Endothelial cell of umbilical vein (primary cell): ENCODE results near the gene ARHGEF9. TPM values are rescaled to one million over a fixed set of nuclear protein-coding genes. Genes with fewer than 3 reads are reported as not detected.
"Not testable (repeated sequence)": the region's sequence is repeated elsewhere in the genome, so short reads cannot be mapped to it uniquely, and the experiment has no call there.

Source experiments
- BruUV-seq: library from RNA; stranded (reverse); fragments of 400-500 nt; replicated peaks from 2 replicates; lab custom pipeline; 2021; lab: Mats Ljungman, UMichigan
- CTCF ChIA-PET: fragments of 300-600, 350-600 bp; sonication (Branson Sonifier 250); formaldehyde crosslinking; loops from one replicate; lab custom pipeline; 2021; ENCODE audit warnings: antibody characterized with exemption, inconsistent platforms; lab: Charles Lee
- POLR2A ChIA-PET: fragments of 300-600, 350-600 bp; sonication (Branson Sonifier 250); formaldehyde crosslinking; loops from one replicate; lab custom pipeline; 2021; ENCODE audit warnings: antibody characterized with exemption, inconsistent platforms; lab: Charles Lee
- DNase-seq: peaks from one replicate; pipeline ENCODE4 v3.0.0-alpha.2; 2011; ENCODE audit warnings: low read depth, low spot score
- FAIRE-seq: peaks from 2 replicates; lab custom pipeline; 2011; peaks lifted over from hg19 to GRCh38; lab: Jason Lieb, UNC
- H2AFZ ChIP-seq: 2 replicates; pipeline ENCODE4 v1.6.0; 2012; ENCODE audit warnings: low read depth, low read length, control low read depth, inconsistent platforms
- H3K27ac ChIP-seq: 2 replicates; pipeline ENCODE4 v1.5.1; 2011; ENCODE audit warnings: low read depth, mild to moderate bottlenecking, control low read depth, low read length, moderate library complexity; ENCODE audit not compliant: insufficient read depth
- H3K27me3 ChIP-seq, 2 experiments: 2 replicates each; pipeline versions ENCODE4 v1.6.0 to v1.6.1; 2011; ENCODE audit warnings: low read length in 2 of 2, mixed read lengths in 1 of 2; ENCODE audit not compliant: control insufficient read depth in 2 of 2, insufficient read depth in 2 of 2
- H3K36me3 ChIP-seq, 2 experiments: 2 replicates in 1 of 2; 3 replicates in 1 of 2; pipeline ENCODE4 v1.5.1; 2011; ENCODE audit warnings: low read length in 2 of 2, mild to moderate bottlenecking in 1 of 2, moderate library complexity in 1 of 2; ENCODE audit not compliant: control insufficient read depth in 2 of 2, insufficient read depth in 2 of 2; ENCODE audit errors: extremely low read depth in 1 of 2
- H3K4me1 ChIP-seq: 3 replicates; pipeline ENCODE4 v1.5.1; 2011; ENCODE audit warnings: mild to moderate bottlenecking, low read length; ENCODE audit not compliant: control insufficient read depth, insufficient read depth; ENCODE audit errors: extremely low read depth
- H3K4me2 ChIP-seq: 2 replicates; pipeline ENCODE4 v1.6.1; 2011; ENCODE audit warnings: low read length, control low read depth, mixed read lengths; ENCODE audit not compliant: insufficient read depth
- H3K4me3 ChIP-seq, 3 experiments: fragments of 200-600 bp in 1 of 3; sonication (generic), shearing (Covaris generic) in 1 of 3; replicated peaks in 1 of 3; 2 replicates each; pipeline ENCODE4 v1.5.1; 2011 to 2016; ENCODE audit warnings: control low read depth in 3 of 3, low read length in 3 of 3, mild to moderate bottlenecking in 2 of 3, inconsistent platforms in 1 of 3, low read depth in 1 of 3, moderate library complexity in 1 of 3; ENCODE audit not compliant: insufficient read depth in 1 of 3
- H3K79me2 ChIP-seq: 2 replicates; pipeline ENCODE4 v1.6.0; 2012; ENCODE audit warnings: low read length, inconsistent platforms; ENCODE audit not compliant: control insufficient read depth, insufficient read depth
- H3K9ac ChIP-seq: replicated peaks from 2 replicates; pipeline ENCODE3; 2011; ENCODE audit warnings: low read length, control low read depth; ENCODE audit not compliant: insufficient read depth; ENCODE audit errors: extremely low read depth
- H3K9me1 ChIP-seq: replicated peaks from 3 replicates; pipeline ENCODE4 v1.6.0; 2011; ENCODE audit warnings: mild to moderate bottlenecking, low read length; ENCODE audit not compliant: control insufficient read depth, insufficient read depth; ENCODE audit errors: extremely low read depth
- H3K9me3 ChIP-seq: replicated peaks from 2 replicates; pipeline ENCODE4 v1.5.1; 2012; ENCODE audit warnings: low read length, inconsistent platforms; ENCODE audit not compliant: control insufficient read depth, insufficient read depth
- H4K20me1 ChIP-seq: replicated peaks from 2 replicates; pipeline ENCODE3; 2011; ENCODE audit warnings: mild to moderate bottlenecking, low read length; ENCODE audit not compliant: control insufficient read depth, insufficient read depth; ENCODE audit errors: extremely low read depth
- CTCF ChIP-seq, 2 donors: IDR thresholded peaks; 1 replicate in 1 of 2; 2 replicates in 1 of 2; pipeline ENCODE4 v1.5.1; 2011; ENCODE audit warnings: low read length in 2 of 2, mild to moderate bottlenecking in 2 of 2, moderate library complexity in 2 of 2, control low read depth in 1 of 2, inconsistent platforms in 1 of 2, low read depth in 1 of 2; ENCODE audit not compliant: insufficient read depth in 1 of 2; ENCODE audit errors: extremely low read depth in 1 of 2
- EZH2 ChIP-seq: IDR thresholded peaks from 2 replicates; pipeline ENCODE4 v1.6.1; 2012; ENCODE audit warnings: borderline replicate concordance, low read depth, mild to moderate bottlenecking, moderate library complexity, low read length, inconsistent platforms; ENCODE audit not compliant: severe bottlenecking
- FOS ChIP-seq: IDR thresholded peaks from 2 replicates; pipeline ENCODE4 v1.6.1; 2011; ENCODE audit warnings: mild to moderate bottlenecking, low read length, moderate library complexity, borderline replicate concordance; ENCODE audit not compliant: insufficient read depth
- GATA2 ChIP-seq: IDR thresholded peaks from 2 replicates; pipeline ENCODE4 v1.7.0; 2011; ENCODE audit warnings: low read depth, mild to moderate bottlenecking, moderate library complexity, mixed read lengths, low read length; ENCODE audit not compliant: insufficient read length, insufficient read depth
- JUN ChIP-seq: IDR thresholded peaks from 2 replicates; pipeline ENCODE4 v1.6.1; 2011; ENCODE audit warnings: borderline replicate concordance, low read depth; ENCODE audit not compliant: insufficient read length, insufficient read depth
- MAX ChIP-seq: IDR thresholded peaks from 2 replicates; pipeline ENCODE4 v1.6.1; 2011; ENCODE audit not compliant: insufficient read depth, insufficient read length
- MYC ChIP-seq: IDR thresholded peaks from one replicate; pipeline ENCODE4 v1.6.1; 2011; ENCODE audit warnings: mild to moderate bottlenecking, low read depth, low read length
- POLR2A ChIP-seq: IDR thresholded peaks from 2 replicates; pipeline ENCODE4 v1.6.1; 2012; ENCODE audit warnings: low read depth, mild to moderate bottlenecking, control low read depth, low read length
- POLR2AphosphoS5 ChIP-seq: IDR thresholded peaks from 2 replicates; pipeline ENCODE4 v1.6.1; 2012; ENCODE audit warnings: low read depth, mild to moderate bottlenecking, control low read depth, low read length, moderate library complexity; ENCODE audit not compliant: insufficient read depth
- dilution Hi-C: fragments of 300-500 bp; cut with MboI; formaldehyde crosslinking; loops from one replicate; pipeline ENCODE4 v1.15.0; 2019; ENCODE audit warnings: low sequenced_read_pairs; ENCODE audit not compliant: extremely low pct_ligation_motif_present
- intact Hi-C: fragments of 100-400 bp; cut with micrococcal nuclease; formaldehyde crosslinking; loops from one replicate; pipeline ENCODE4 v1.10.0; 2022
- polyA plus RNA-seq, 4 experiments: library from polyadenylated mRNA; depleted of rRNA in 3 of 4; stranded (reverse) in 3 of 4; unstranded in 1 of 4; fragments of >200 nt; gene quantifications; 2 replicates each; pipeline versions ENCODE4 v1.2.1 to v1.2.3, GENCODE V29; 2011 to 2012; ENCODE audit warnings: missing spikeins in 1 of 4
- total RNA-seq: library from RNA; stranded (reverse); gene quantifications from 2 replicates; pipeline ENCODE4 v1.2.3, GENCODE V29; 2021

The ARHGEF9 gene
- total and polyA plus RNA-seq, 2 donors (not counting 3 experiments of a cell fraction or from before 2014, with no cell fraction given) = 6.5 to 12.9 TPM

- intact Hi-C loops = no loop called here
- no peak overlapping the region for H3K4me3 ChIP-seq
- H3K27ac ChIP-seq = no peak overlapping the region
- H3K9me1 ChIP-seq = no peaks in the 10 kb centered on the region
- ChIA-PET POLR2A (no interaction called here), CTCF (no interaction called here)
- no peaks in the 10 kb centered on the region for H3K4me1 ChIP-seq
- TF ChIP-seq POLR2AphosphoS5 = no peak
- no peak for TF ChIP-seq FOS
- no peak for TF ChIP-seq EZH2
- TF ChIP-seq MAX = no peak
- no peak for TF ChIP-seq GATA2
- TF ChIP-seq POLR2A = no peak
- no peak for TF ChIP-seq JUN
- TF ChIP-seq MYC = no peak
- TF ChIP-seq CTCF (IDR thresholded peaks at IDR 0.05; ENCODE audit: extremely low read depth in 1 of 2, insufficient read depth in 1 of 2, low read depth in 1 of 2, low read length in 2 of 2) = no peak
- H3K9me3 ChIP-seq = no peaks in the 10 kb centered on the region
- BruUV-seq = no TSS peak
- no peaks in the 10 kb centered on the region for H3K27me3 ChIP-seq
- DNase-seq = no peak
- no peaks in the 10 kb centered on the region for H3K36me3 ChIP-seq
- no peak overlapping the region for H2AFZ ChIP-seq
- H3K4me2 ChIP-seq = no peak overlapping the region
- H3K9ac ChIP-seq = no peak overlapping the region
- no peaks in the 10 kb centered on the region for H3K79me2 ChIP-seq
- dilution Hi-C loops = no loop called here
- H4K20me1 ChIP-seq = no peaks in the 10 kb centered on the region
- no peak for FAIRE-seq
Observed at GRCh38 chrX:63809173-63809572, 24.2 kb upstream of the ARHGEF9 start.

GRCh38 chrX:63795406-63795805 is 10.4 kb upstream of the ARHGEF9 start:
- H3K4me3 ChIP-seq, BruUV-seq, intact Hi-C loops, FAIRE-seq, dilution Hi-C loops, H4K20me1 ChIP-seq, H3K79me2 ChIP-seq, DNase-seq, H3K4me2 ChIP-seq, H3K9ac ChIP-seq, H3K9me3 ChIP-seq, CTCF ChIA-PET, H3K36me3 ChIP-seq, H3K9me1 ChIP-seq, POLR2A ChIA-PET, H3K27me3 ChIP-seq, H3K4me1 ChIP-seq, H2AFZ ChIP-seq, H3K27ac ChIP-seq: not testable (repeated sequence)
